ENCODE measurements around the gene ATP5F1E.

The ATP5F1E gene

DNA sequence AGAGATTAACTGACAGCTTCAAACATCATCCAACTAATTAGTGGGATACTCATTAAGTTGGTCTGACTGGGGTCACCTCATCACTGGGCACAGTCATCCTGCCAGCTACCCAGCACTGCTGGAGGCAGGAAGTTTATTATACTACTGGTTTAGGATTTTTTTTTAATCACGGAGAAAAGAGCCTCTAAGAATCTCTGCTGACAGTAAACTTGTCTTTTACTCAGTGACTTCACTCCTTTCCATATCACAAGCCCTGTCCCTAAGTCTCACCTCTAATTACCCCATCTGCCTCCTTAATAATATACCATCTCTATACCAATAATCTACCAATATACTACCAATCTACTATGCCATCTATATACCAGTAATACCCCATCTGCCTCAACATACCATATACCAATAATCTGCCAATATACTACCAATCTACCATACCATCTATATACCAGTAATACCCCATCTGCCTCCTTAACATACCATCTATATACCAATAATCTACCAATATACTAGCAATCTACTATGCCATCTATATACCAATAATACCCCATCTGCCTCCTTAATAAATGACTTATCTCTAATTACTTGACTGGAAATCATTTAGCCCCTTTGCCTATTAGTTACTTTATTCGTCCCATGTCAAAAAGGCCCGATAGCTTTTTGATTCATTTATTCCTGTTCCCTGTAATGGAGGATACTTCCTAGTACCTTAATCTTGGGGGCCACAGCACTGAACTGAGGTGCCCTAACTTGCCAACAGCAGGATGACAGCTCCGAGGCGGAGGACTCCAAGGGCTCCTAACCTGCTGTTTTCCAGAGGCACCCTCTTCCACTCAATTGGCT lies 5.0 kb downstream of the ATP5F1E start:
- H3K27ac ChIP-seq, result no peak overlapping the region
- TF ChIP-seq, protein P1, sequence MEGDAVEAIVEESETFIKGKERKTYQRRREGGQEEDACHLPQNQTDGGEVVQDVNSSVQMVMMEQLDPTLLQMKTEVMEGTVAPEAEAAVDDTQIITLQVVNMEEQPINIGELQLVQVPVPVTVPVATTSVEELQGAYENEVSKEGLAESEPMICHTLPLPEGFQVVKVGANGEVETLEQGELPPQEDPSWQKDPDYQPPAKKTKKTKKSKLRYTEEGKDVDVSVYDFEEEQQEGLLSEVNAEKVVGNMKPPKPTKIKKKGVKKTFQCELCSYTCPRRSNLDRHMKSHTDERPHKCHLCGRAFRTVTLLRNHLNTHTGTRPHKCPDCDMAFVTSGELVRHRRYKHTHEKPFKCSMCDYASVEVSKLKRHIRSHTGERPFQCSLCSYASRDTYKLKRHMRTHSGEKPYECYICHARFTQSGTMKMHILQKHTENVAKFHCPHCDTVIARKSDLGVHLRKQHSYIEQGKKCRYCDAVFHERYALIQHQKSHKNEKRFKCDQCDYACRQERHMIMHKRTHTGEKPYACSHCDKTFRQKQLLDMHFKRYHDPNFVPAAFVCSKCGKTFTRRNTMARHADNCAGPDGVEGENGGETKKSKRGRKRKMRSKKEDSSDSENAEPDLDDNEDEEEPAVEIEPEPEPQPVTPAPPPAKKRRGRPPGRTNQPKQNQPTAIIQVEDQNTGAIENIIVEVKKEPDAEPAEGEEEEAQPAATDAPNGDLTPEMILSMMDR (conservative IDR thresholded peaks at IDR 0.05), result no peak

DNA sequence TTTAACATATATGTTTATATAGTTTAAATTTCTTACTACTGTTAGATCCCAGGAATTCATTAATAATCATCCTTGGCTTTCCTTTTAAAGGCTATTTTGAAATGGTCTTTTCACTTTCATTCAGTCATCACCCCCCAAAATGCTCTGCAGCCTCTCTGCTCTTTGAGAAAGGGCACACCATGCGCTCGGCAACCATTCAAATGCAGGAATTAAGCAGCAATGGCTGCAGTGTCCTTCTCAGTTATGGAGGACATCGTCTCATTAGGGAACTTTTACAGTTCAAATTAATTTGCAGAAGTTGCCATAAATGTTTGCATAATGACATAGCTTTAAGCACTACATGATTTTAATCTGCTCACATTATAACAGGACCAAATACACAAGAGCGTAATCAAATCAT lies 6.6 kb downstream of the ATP5F1E start:
- TF ChIP-seq, protein P1 (conservative IDR thresholded peaks at IDR 0.05), result no peak
- H3K27ac ChIP-seq, result no peak overlapping the region

DNA sequence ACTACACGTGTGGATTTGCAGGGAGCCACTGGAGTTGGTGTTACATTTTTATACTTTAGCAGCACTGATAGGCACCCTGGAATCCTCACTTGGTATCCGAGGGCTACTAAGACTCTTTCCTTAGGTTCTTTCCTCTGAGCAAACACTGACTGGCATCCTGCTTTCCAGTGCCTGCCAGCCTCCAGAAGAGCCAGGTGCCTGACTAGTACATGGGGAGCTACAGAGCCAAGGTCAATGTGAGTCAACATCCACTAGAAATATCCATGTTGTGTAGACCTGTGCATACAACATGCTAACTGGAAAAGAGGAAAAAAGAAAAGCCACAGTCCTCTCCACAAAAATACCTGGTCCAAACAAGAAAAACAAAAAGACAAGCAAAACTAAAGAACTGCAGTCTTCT lies 7.0 kb downstream of the ATP5F1E start:
- H3K27ac ChIP-seq, result no peak overlapping the region
- TF ChIP-seq, protein P1 (conservative IDR thresholded peaks at IDR 0.05), result no peak

DNA sequence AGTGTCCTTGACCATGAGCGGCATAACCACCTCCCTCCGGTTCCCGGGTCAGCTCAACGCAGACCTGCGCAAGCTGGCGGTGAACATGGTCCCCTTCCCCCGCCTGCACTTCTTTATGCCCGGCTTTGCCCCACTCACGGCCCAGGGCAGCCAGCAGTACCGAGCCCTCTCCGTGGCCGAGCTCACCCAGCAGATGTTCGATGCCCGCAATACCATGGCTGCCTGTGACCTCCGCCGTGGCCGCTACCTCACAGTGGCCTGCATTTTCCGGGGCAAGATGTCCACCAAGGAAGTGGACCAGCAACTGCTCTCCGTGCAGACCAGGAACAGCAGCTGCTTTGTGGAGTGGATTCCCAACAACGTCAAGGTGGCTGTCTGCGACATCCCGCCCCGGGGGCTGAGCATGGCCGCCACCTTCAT lies 8.0 kb downstream of the ATP5F1E start:
- TF ChIP-seq, protein P1 (conservative IDR thresholded peaks at IDR 0.05), result no peak
- H3K27ac ChIP-seq, result no peak overlapping the region

DNA sequence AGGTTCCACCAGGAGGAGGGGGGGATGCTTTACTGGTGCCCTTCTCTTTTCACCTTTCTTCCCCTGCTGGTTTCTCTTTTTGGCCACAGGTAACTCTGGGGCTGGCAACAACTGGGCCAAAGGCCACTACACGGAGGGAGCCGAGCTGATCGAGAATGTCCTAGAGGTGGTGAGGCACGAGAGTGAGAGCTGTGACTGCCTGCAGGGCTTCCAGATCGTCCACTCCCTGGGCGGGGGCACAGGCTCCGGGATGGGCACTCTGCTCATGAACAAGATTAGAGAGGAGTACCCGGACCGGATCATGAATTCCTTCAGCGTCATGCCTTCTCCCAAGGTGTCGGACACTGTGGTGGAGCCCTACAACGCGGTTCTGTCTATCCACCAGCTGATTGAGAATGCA lies 8.5 kb downstream of the ATP5F1E start:
- TF ChIP-seq, protein P1 (conservative IDR thresholded peaks at IDR 0.05), result no peak
- H3K27ac ChIP-seq, result no peak overlapping the region

DNA sequence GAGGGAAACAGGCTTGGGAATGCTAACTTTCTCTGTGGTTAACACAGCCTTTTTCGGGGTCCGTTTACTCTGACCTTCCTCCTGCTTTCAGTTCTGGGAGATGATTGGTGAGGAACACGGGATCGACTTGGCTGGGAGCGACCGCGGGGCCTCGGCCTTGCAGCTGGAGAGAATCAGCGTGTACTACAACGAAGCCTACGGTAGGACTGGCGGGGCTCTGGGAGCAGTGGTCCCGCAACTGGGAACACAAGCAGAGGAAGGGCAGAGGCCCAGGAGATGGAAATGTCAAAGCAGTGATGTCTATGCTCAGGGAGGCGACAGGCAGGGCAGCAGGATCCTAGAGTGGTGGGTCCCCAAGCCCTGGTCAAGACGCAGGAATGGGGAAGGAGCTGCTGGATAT lies 9.4 kb downstream of the ATP5F1E start:
- TF ChIP-seq, protein P1 (conservative IDR thresholded peaks at IDR 0.05), result no peak
- H3K27ac ChIP-seq, result no peak overlapping the region

DNA sequence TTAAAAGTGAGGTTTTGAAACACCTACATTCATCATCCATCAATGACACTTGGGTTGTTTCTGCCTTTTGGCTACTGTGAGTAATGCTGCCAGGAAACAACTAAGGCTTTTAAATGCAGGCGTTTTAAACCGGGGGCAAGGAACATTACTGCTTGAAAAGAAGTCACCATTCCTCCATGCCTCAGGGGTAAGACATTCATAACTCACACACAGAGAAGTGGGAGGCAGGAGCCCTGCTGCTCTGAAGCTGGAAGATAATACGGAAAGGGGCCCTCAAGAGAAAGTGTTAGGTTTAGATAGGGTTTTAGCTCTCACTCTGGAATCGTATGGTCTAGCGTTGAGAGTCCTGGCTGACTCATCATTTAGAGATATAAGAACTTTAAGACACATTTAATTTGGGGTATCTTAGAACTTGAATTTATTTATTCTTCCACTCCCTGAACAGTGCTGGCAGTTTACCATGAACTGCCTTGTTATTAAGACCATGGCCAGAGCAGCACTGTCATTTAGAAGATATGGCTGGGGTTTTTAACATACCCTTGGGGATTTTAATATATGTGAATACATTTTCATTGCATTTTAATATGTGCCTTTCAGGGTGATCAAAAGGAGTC lies 11.1 kb downstream of the ATP5F1E start:
- no peak overlapping the region for H3K27ac ChIP-seq
- TF ChIP-seq, protein P1 (conservative IDR thresholded peaks at IDR 0.05), result no peak
